GM19455 (cell line): Measurements from ENCODE around the gene C2orf78.
"Not testable (repeated sequence)": the region's sequence is repeated elsewhere in the genome, so short reads cannot be mapped to it uniquely, and the experiment has no call there.

Experiments used
- ATAC-seq: cut with Tn5 transposase; IDR thresholded peaks from one replicate; pipeline ENCODE4 v1.9.1; 2021; ENCODE audit not compliant: unreplicated experiment

The C2orf78 gene

DNA sequence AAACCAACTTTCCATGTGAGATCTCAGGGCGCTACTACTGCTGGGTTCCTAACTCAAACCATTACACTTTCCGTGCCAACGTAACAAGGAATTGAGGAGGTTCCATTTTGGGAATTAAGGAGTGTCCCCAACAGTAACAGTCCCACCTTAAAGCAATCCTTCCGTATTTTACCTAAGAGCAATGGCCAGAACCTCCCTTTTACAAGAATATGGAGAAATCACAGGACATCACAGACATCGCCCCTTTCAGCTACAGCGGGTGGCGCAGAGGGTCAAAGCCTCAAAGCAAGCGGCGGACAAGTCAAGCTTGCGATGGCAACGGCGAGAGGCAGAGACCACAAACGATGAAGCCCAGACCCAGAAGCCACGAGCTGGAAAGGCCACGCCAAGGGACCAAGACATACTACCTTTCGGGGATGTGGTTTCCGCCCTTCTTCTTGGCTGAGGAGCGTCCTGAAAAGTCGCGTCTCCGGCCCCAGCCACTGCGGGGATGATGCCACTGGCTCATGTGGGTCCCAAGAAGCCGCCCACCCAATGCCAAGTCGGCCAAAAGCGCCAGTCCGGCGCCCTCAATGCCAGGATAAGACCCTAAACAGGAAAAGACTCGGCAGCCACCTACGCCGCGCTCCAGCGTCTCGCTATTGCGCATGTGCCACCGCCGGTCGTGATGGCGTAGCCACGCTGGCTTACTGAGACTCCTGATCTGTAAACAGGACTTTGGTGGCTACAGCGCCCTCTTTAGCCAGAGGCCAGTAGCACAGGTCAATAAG, 4.3 kb upstream of the C2orf78 start, which contains the start of gene DUSP11:
DUSP11 (minus strand) TSS at position 637 of the 770 bp plus-strand sequence; CDS start at position 508, 129 bp downstream.
- peak; percentile 99 for ATAC-seq

DNA sequence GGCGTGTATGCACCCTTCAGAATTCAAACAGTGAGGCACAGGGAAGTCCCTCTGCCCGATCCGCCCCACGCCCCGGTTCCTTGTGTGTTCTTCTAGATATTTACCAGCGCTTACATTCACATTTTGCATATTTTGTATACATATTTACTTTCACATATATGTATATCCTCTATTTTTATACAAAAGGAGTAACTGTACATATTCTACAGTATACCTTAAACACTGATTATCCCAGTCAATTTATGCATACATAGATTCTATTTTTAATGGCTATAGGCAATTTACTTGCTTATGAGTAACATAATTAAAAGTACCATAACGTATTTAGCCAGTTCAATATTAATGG, 3.8 kb upstream of the C2orf78 start:
- no peak for ATAC-seq

GRCh38 chr2:73783402-73783801, 581 bp upstream of the C2orf78 start:
- ATAC-seq: not testable (repeated sequence)

GRCh38 chr2:73811878-73812277, 27.9 kb downstream of the C2orf78 start:
- no peak for ATAC-seq

DNA sequence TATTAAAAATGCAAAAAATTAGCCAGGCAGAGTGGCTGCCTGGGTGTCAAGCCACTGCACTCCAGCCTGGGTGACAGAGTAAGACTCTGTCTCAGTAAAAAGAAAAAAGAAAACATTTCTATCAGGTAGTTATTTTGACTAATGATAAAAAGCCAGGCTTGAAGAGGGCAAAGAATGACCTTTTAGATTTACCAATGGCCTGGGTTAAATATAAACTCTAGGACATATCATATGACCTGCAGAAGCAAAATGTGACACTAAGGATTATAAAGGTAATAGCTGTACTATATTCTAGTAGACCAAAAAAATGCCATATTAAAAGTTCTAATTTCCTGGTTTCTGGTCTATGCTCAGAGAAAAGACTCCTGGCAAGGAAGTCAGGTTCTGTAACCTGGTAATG, 28.7 kb downstream of the C2orf78 start:
- ATAC-seq: no peak

- no peak for ATAC-seq
These were observed 34.3 kb downstream of the C2orf78 start for GRCh38 chr2:73818296-73818695.

DNA sequence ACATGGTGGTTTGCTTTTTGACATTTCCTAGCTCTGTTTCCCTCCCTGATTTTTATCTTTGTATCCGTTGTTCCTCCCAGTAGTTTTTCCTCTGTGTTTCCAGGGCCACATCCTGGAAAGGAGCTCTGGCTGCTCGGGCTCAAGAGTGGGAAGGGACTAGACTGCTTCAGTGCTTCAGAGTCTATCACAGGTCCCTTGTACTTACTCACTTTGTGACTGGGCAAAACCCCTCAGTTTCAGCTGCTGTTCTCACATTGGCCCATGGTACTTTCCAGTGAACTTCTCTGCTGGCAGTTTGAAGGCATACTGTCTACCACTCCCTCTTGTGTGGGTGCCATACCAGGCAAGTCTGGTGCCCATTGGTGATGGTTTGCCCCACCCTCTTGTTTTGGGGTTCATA, 37.2 kb downstream of the C2orf78 start:
- peak; percentile 59 for ATAC-seq

GRCh38 chr2:73821669-73822068, 37.7 kb downstream of the C2orf78 start:
- ATAC-seq: no peak

- ATAC-seq: no peak
These were observed 38.3 kb downstream of the C2orf78 start for GRCh38 chr2:73822276-73822675.

DNA sequence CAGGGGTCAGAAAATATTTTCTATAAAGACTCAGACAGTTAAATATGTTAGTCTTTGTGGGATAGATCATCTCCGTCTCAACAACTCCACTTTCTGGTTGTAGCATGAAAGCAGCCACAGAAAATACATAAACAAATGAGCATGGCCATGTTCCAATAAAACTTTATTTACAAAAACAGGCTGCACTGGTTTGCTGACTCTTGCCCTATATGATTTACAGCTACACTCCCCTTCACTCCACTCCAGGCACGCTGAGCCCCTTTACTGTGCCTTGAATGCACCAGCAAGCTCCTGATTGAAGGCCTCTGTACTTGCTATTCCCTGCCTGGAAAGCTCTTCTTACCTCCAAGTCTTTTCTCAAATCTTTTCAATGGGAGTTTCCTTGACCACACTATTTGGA, 39.0 kb downstream of the C2orf78 start:
- no peak for ATAC-seq

DNA sequence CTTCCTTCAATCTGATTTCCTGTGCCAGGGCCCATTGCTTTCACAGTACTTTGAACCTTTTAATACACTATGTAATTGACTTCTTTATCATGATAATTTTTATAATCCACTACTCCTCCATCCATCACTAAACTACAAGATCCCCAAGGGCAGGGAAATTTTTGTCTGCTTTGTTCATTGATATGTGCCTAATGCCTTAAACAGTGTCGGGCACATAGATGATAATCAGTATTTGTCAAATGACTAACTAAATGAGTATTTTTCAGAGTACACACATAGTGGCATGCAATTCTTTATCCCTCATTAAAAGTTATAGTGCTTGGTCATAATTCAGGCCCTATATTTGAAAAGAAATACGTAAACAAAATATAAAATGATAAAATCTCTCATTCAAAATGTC, 39.4 kb downstream of the C2orf78 start:
- no peak for ATAC-seq

DNA sequence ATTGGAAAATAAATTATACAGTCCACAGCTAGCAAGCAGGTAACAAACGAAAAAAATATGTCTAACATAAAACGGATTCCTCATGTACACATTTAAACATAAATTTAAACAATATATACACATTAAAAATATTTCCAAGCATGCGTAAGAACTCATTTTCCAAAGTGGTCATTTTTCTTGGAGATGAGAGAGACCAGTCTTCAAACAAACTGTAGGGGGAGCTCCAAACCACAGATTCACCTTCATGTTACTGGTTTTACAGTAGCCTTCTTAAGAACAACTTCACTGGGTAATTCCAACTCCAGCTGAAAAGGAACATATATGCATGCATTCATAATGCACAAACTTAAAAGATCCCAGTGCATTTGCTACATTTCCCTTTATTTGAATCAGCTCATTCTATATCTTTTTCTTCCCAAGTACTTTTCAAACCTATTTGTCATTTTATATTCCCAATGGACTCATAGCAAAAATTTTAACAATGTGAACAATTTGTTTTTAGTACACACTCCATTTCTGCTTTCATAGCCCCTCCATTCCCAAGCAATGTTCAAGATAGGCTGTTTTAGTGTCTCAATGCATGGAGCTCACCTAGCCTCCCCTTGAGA, 40.0 kb downstream of the C2orf78 start:
- no peak for ATAC-seq

GRCh38 chr2:73825408-73825807, 41.4 kb downstream of the C2orf78 start:
- no peak for ATAC-seq

DNA sequence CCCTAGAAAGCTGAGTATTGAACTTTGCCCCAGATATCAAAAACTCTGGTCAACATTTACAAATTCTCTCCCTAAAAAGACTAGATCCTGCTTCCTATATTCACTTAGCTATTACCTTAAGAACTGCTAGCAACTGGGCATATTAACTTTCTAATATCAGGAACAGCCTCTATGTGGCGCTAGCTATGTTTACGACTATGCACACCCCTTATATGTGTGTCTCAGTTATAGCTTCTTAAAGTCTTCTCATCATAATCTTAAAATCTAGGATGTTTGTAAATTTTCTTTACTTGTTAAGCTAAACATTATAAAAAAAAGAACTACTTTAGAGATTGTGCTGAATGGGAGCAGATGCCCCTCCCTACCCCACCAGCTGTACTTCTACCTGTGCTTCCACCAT, 43.0 kb downstream of the C2orf78 start:
- ATAC-seq: no peak

DNA sequence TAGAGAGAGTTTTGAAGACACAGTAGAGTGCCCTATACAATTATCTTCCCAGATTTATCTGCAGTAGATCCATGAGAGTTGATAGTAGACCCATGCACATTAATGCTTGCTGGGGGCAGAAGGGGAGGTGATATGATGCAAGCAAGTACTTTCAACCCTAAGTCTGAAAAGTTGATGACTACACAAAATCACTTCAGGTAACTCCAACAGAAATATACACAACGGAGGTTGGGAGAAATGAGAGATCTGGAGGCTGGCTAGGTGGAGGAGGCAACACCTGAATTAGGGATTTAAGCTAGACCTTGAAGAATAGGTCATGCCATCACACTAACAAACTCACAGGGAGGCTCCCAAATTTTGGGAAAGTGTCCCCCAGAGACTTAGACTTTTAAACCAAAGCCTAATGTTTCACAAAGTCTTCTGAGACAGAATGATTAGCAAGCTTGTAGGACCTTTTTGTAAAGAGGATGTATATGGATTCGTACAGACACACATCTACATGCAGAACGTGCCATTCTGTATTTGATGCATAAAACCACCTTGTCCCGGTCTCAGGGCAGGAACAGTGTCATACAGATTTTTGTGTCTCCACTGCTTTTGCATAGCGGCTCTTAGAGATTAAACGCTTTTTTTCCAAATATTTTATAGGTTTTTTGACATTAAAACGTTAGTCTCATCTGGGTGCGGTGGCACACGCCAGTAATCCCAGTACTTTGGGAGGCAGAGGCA, 43.8 kb downstream of the C2orf78 start:
- no peak for ATAC-seq

- no peak for ATAC-seq
These were observed 44.4 kb downstream of the C2orf78 start for GRCh38 chr2:73828389-73828817.

DNA sequence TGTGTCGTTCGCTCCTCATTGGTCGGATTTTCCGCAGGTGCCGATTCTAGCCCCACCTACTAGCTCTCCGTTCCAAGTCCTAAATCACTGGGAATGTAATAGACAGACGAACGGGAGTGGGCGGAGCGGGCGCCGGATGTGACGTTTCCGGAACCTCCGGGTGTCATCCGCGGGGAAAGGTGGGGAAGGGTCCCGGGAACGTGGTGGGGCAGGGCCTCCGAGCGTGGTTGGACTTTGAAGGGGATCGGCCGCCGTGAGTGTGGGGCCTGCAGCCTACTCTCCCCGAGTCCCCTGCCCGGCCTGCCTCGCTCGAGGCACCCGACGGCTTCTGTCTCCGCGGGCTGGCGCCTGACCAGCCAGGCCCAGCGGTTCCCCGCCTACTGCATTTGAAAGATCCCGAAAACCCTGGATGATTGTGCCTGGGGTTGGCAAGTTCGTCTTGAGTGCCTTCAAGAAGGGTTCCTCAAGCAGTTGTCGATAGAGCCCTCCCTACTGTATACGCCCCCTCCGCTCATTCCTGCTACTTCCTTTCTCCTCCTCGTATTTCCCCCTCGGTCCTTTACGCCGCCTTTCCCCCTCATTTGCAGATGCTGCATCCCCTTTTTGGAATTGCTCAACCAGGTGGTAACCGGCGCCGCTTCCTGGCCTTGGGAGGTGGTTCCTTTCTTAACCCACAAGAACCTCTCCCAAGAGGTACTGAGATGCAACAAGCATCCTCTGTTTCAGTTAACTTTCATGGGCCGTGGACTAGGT, 45.0 kb downstream of the C2orf78 start, which contains the start of gene STAMBP:
STAMBP (plus strand) TSS at position 144 of the 753 bp plus-strand sequence. CDS start 1,896 bp downstream, outside the sequence.
- ATAC-seq: peak; percentile 84

- ATAC-seq: no peak
These were observed 47.0 kb downstream of the C2orf78 start for GRCh38 chr2:73830871-73831401.

DNA sequence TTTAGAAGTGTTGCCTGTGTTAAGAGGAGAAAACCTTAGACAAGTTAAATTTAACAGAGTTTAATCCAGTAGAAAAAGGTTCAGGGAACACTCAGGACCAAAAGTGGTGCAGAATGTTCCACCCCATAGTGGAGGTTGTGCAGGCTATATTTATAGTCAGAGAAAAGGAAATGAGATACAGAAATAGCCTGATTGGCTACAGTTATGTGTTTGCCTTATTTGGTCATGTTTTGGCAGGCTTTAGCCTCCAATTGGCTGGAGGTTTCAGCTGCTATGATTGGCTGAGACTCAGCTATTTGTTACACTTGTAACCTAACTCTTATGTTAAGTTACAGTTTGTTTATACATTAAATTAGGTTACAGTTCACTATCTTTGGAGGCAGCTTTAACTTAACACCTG, 48.9 kb downstream of the C2orf78 start:
- ATAC-seq: no peak

GRCh38 chr2:73836141-73836943, 52.4 kb downstream of the C2orf78 start:
- ATAC-seq: no peak
